T-helper 22 cell (primary cell): ENCODE results near the gene STK11.

Experiments used
- DNase-seq: peaks from one replicate; pipeline ENCODE4 v3.0.0-alpha.2; 2020; ENCODE audit warnings: low read depth

STK11 gene

GRCh38 chr19:1251330-1252220 is 46.0 kb downstream of the STK11 start:
- no peak for DNase-seq

GRCh38 chr19:1252221-1252820 is 46.7 kb downstream of the STK11 start:
- no peak for DNase-seq

- peak; percentile 72 for DNase-seq
These were observed 47.4 kb downstream of the STK11 start for GRCh38 chr19:1252821-1253513.

- DNase-seq = no peak
These were observed 48.0 kb downstream of the STK11 start for GRCh38 chr19:1253514-1254080.

- DNase-seq = no peak
These were observed 48.5 kb downstream of the STK11 start for GRCh38 chr19:1254081-1254527.

GRCh38 chr19:1254530-1255185 is 49.1 kb downstream of the STK11 start:
- no peak for DNase-seq

- no peak for DNase-seq
These were observed 49.9 kb downstream of the STK11 start for GRCh38 chr19:1255186-1256161.

GRCh38 chr19:1256646-1257474 is 51.3 kb downstream of the STK11 start:
- DNase-seq = no peak

- DNase-seq = no peak
These were observed 52.0 kb downstream of the STK11 start for GRCh38 chr19:1257475-1258162.

- no peak for DNase-seq
These were observed 52.5 kb downstream of the STK11 start for GRCh38 chr19:1258163-1258492.

- no peak for DNase-seq
These were observed 53.2 kb downstream of the STK11 start for GRCh38 chr19:1258707-1259205.

GRCh38 chr19:1259206-1259875 is 53.8 kb downstream of the STK11 start:
- peak; percentile 62 for DNase-seq

- DNase-seq = no peak
These were observed 54.5 kb downstream of the STK11 start for GRCh38 chr19:1259876-1260748.

- peak; percentile 95 for DNase-seq
These were observed 55.4 kb downstream of the STK11 start for GRCh38 chr19:1260749-1261537.

- no peak for DNase-seq
These were observed 55.9 kb downstream of the STK11 start for GRCh38 chr19:1261538-1261797.

- DNase-seq = peak; percentile 49
These were observed 56.4 kb downstream of the STK11 start for GRCh38 chr19:1261798-1262622.
